C4-2B (cell line): Measurements from ENCODE around the gene MED15.

Experiments
- H3K27ac ChIP-seq: fragments of 450-650 bp; 2 replicates; pipeline ENCODE4 v1.5.1; 2017
- CTCF ChIP-seq: fragments of 450-650 bp; conservative IDR thresholded peaks from 2 replicates; pipeline ENCODE4 v1.5.1; 2017; ENCODE audit warnings: mild to moderate bottlenecking
- ZFX ChIP-seq: fragments of 450-650 bp; IDR thresholded peaks from 2 replicates; pipeline ENCODE4 v1.6.1; 2017

The MED15 gene

GRCh38 chr22:20488946-20489345 lies 18.5 kb upstream of the MED15 start:
- no peak for TF ChIP-seq ZFX
- TF ChIP-seq CTCF: no peak
- no peak overlapping the region for H3K27ac ChIP-seq

GRCh38 chr22:20490183-20490940 lies 17.0 kb upstream of the MED15 start:
- H3K27ac ChIP-seq: no peak overlapping the region
- TF ChIP-seq CTCF (no peak), ZFX (no peak)

GRCh38 chr22:20490941-20491307 lies 16.5 kb upstream of the MED15 start:
- TF ChIP-seq CTCF: no peak
- no peak for TF ChIP-seq ZFX
- no peak overlapping the region for H3K27ac ChIP-seq

- H3K27ac ChIP-seq: no peak overlapping the region
- TF ChIP-seq CTCF (no peak), ZFX (no peak)
Measured at GRCh38 chr22:20491346-20491745, 16.1 kb upstream of the MED15 start.

- peak within 1 kb of the TSS; percentile 75 for H3K27ac ChIP-seq
Measured at GRCh38 chr22:20494978-20495860, 12.2 kb upstream of the MED15 start, which contains the start of gene KLHL22. TSS of gene KLHL22 (minus strand) at chr22:20495795. CDS start at chr22:20489211, 6,584 bp downstream.

GRCh38 chr22:20495861-20496681 lies 11.3 kb upstream of the MED15 start:
- TF ChIP-seq CTCF (peak; percentile 98), ZFX (no peak)
- peak overlapping the region; percentile 75 for H3K27ac ChIP-seq

More at GRCh38 chr22:20494978-20495860, 12.2 kb upstream of the MED15 start, which contains the start of gene KLHL22:
- TF ChIP-seq ZFX (peak; percentile 97), CTCF (no peak)
